Measurements from ENCODE around the gene TGFB2.
"Not testable (repeated sequence)": the region's sequence is repeated elsewhere in the genome, so short reads cannot be mapped to it uniquely, and the experiment has no call there.

The TGFB2 gene

DNA sequence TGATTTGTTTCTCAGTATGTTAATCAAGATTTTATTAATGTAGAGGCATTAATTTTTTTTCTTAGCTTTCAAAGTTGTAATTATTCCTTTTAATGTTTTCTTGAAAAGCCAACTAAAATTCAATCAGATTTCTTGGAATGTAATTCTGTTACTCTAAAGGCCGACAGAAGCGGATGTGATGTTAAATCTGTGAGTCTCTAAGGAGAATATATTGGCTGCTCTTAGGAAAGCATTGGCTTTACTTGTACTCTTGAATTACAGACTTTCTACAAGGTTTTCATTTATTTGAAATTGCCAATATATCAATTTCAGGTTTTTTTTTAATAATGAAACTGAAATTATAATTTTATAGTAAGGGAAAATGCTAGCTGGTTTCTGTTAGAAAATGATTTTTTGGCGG lies 30.8 kb upstream of the TGFB2 start:
- Histone ChIP-seq H3K79me1 (replicated peaks; ENCODE audit: low read length, poor library complexity, severe bottlenecking) (peaks cover 6% of the 10 kb centered on the region), H2BK12ac (ENCODE audit: low read length in 2 of 2) (no peak overlapping the region), H4K91ac (ENCODE audit: low read length) (no peak overlapping the region), H3K27me3 (ENCODE audit: control insufficient read depth in 1 of 2, insufficient read depth in 1 of 2, low read length in 2 of 2) (no peaks in the 10 kb centered on the region), H3K18ac (ENCODE audit: low read depth in 1 of 2, low read length in 2 of 2) (no peak overlapping the region), H2BK15ac (ENCODE audit: low read depth, poor library complexity, severe bottlenecking) (no peak overlapping the region), H2BK5ac (ENCODE audit: low read depth, low read length, poor library complexity, severe bottlenecking) (no peak overlapping the region), H2AFZ (ENCODE audit: low read depth, low read length) (no peak overlapping the region), H3K9ac (ENCODE audit: low read length) (no peak overlapping the region), H2AK5ac (ENCODE audit: low read length, severe bottlenecking) (no peak overlapping the region), H3K4me2 (ENCODE audit: low read length, poor library complexity, severe bottlenecking) (no peak overlapping the region), H4K8ac (ENCODE audit: low read length) (no peak overlapping the region), H3K4ac (ENCODE audit: low read depth in 1 of 2, low read length in 2 of 2) (no peak overlapping the region), H3K4me3 (ENCODE audit: insufficient read depth in 1 of 2, low read depth in 1 of 2, low read length in 2 of 2) (no peak overlapping the region), H3K27ac (ENCODE audit: low read length, poor library complexity, severe bottlenecking) (no peak overlapping the region), H3K23ac (ENCODE audit: low read length in 2 of 2) (no peak overlapping the region), H3K4me1 (ENCODE audit: control insufficient read depth, insufficient read depth, low read depth, low read length) (peaks cover 2% of the 10 kb centered on the region), H2BK120ac (ENCODE audit: low read depth, low read length) (no peak overlapping the region), H3K9me3 (ENCODE audit: control insufficient read depth, low read length) (peaks cover 5% of the 10 kb centered on the region), H3K36me3 (ENCODE audit: control insufficient read depth in 1 of 2, insufficient read depth in 2 of 2, low read depth in 1 of 2, low read length in 2 of 2) (peaks cover 0 to 11% of the 10 kb centered on the region in 2 experiments), H3K14ac (ENCODE audit: low read length in 2 of 2) (no peak overlapping the region)
- WGBS = 100% methylated on average over 2 of the region's 3 CpGs
- no peak for DNase-seq

DNA sequence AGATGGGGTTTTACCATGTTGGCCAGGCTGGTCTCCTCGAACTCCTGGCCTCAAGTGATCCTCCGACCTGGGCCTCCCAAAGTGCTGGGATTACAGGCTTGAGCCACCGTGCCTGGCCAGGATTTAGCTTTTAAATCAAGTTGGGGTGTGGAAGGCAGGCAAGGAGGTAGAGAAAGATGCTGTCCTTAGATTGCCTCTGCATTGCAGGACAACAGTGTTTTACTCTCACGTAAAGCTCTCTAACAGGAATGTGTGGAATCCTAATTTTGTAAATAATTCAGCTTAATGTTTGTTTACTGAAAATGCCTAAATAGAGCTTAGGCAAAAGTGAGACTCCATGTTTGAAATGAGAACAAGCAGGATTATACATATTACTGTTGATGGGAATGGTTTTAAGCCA lies 29.5 kb upstream of the TGFB2 start:
- Histone ChIP-seq H2BK120ac (ENCODE audit: low read depth, low read length) (no peak overlapping the region), H3K9ac (ENCODE audit: low read length) (no peak overlapping the region), H2BK15ac (ENCODE audit: low read depth, poor library complexity, severe bottlenecking) (no peak overlapping the region), H2AFZ (ENCODE audit: low read depth, low read length) (no peak overlapping the region), H3K4me3 (ENCODE audit: insufficient read depth in 1 of 2, low read depth in 1 of 2, low read length in 2 of 2) (no peak overlapping the region), H2BK12ac (ENCODE audit: low read length in 2 of 2) (no peak overlapping the region), H2BK5ac (ENCODE audit: low read depth, low read length, poor library complexity, severe bottlenecking) (no peak overlapping the region), H3K4me1 (ENCODE audit: control insufficient read depth, insufficient read depth, low read depth, low read length) (peaks cover 2% of the 10 kb centered on the region), H3K23ac (ENCODE audit: low read length in 2 of 2) (no peak overlapping the region), H2AK5ac (ENCODE audit: low read length, severe bottlenecking) (no peak overlapping the region), H3K4ac (ENCODE audit: low read depth in 1 of 2, low read length in 2 of 2) (no peak overlapping the region), H3K27me3 (ENCODE audit: control insufficient read depth in 1 of 2, insufficient read depth in 1 of 2, low read length in 2 of 2) (no peaks in the 10 kb centered on the region), H3K14ac (ENCODE audit: low read length in 2 of 2) (no peak overlapping the region), H3K27ac (ENCODE audit: low read length, poor library complexity, severe bottlenecking) (no peak overlapping the region), H3K4me2 (ENCODE audit: low read length, poor library complexity, severe bottlenecking) (no peak overlapping the region), H3K9me3 (ENCODE audit: control insufficient read depth, low read length) (peaks cover 5% of the 10 kb centered on the region), H3K36me3 (ENCODE audit: control insufficient read depth in 1 of 2, insufficient read depth in 2 of 2, low read depth in 1 of 2, low read length in 2 of 2) (peaks cover 0 to 11% of the 10 kb centered on the region in 2 experiments), H4K8ac (ENCODE audit: low read length) (no peak overlapping the region), H3K79me1 (replicated peaks; ENCODE audit: low read length, poor library complexity, severe bottlenecking) (peaks cover 8% of the 10 kb centered on the region), H3K18ac (ENCODE audit: low read depth in 1 of 2, low read length in 2 of 2) (no peak overlapping the region), H4K91ac (ENCODE audit: low read length) (no peak overlapping the region)
- 56% methylated on average over 4 of the region's 4 CpGs for WGBS
- peak; percentile 37 for DNase-seq

DNA sequence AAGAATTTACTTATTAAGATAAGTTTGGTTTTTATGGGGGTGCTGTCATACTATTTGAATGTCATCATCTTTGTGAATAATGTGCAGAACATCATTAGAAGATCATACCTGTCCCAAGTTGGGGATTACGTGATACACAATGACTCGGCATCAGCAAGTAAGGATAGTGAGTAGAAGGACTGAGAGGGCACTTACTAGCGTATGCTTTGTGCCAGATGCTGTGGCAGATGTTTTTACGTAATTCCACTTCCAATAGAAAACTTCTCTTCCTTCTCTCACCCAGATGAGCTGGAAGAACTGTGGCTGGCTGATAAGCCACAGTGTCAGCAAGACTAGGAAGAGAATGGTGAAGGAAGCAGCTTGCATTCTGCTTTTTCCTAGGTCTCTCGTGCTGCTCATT lies 28.1 kb upstream of the TGFB2 start:
- Histone ChIP-seq H3K14ac (ENCODE audit: low read length in 2 of 2) (no peak overlapping the region), H3K4ac (ENCODE audit: low read depth in 1 of 2, low read length in 2 of 2) (no peak overlapping the region), H2AK5ac (ENCODE audit: low read length, severe bottlenecking) (no peak overlapping the region), H2AFZ (ENCODE audit: low read depth, low read length) (no peak overlapping the region), H3K79me1 (replicated peaks; ENCODE audit: low read length, poor library complexity, severe bottlenecking) (peaks cover 4% of the 10 kb centered on the region), H3K18ac (ENCODE audit: low read depth in 1 of 2, low read length in 2 of 2) (peak overlapping the region in 1 of 2 experiments; percentile 33), H3K23ac (ENCODE audit: low read length in 2 of 2) (no peak overlapping the region), H4K8ac (ENCODE audit: low read length) (no peak overlapping the region), H3K9me3 (ENCODE audit: control insufficient read depth, low read length) (no peaks in the 10 kb centered on the region), H3K4me2 (ENCODE audit: low read length, poor library complexity, severe bottlenecking) (no peak overlapping the region), H2BK5ac (ENCODE audit: low read depth, low read length, poor library complexity, severe bottlenecking) (no peak overlapping the region), H3K4me1 (ENCODE audit: control insufficient read depth, insufficient read depth, low read depth, low read length) (peaks cover 2% of the 10 kb centered on the region), H3K36me3 (ENCODE audit: control insufficient read depth in 1 of 2, insufficient read depth in 2 of 2, low read depth in 1 of 2, low read length in 2 of 2) (peaks cover 0 to 4% of the 10 kb centered on the region in 2 experiments), H3K4me3 (ENCODE audit: insufficient read depth in 1 of 2, low read depth in 1 of 2, low read length in 2 of 2) (no peak overlapping the region), H2BK12ac (ENCODE audit: low read length in 2 of 2) (peak overlapping the region in 1 of 2 experiments; percentile 54), H4K91ac (ENCODE audit: low read length) (no peak overlapping the region), H3K27ac (ENCODE audit: low read length, poor library complexity, severe bottlenecking) (no peak overlapping the region), H2BK120ac (ENCODE audit: low read depth, low read length) (no peak overlapping the region), H2BK15ac (ENCODE audit: low read depth, poor library complexity, severe bottlenecking) (no peak overlapping the region), H3K9ac (ENCODE audit: low read length) (no peak overlapping the region), H3K27me3 (ENCODE audit: control insufficient read depth in 1 of 2, insufficient read depth in 1 of 2, low read length in 2 of 2) (no peaks in the 10 kb centered on the region)
- 93% methylated on average over 4 of the region's 5 CpGs for WGBS
- DNase-seq = no peak

DNA sequence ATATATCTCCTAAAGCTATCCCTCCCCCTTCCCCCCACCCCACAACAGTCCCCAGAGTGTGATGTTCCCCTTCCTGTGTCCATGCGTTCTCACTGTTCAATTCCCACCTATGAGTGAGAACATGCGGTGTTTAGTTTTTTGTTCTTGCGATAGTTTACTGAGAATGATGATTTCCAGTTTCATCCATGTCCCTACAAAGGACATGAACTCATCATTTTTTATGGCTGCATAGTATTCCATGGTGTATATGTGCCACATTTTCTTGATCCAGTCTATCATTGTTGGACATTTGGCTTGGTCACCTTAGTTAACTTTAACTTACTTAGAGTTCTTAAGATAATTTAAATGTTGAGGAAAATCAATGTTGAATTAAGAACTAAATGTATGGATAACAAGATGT lies 25.0 kb upstream of the TGFB2 start:
- Histone ChIP-seq H3K36me3 (ENCODE audit: control insufficient read depth in 1 of 2, insufficient read depth in 2 of 2, low read depth in 1 of 2, low read length in 2 of 2) (peaks cover 18 to 19% of the 10 kb centered on the region in 2 experiments), H3K79me1 (replicated peaks; ENCODE audit: low read length, poor library complexity, severe bottlenecking) (peaks cover 11% of the 10 kb centered on the region)
- not testable (repeated sequence) for H3K4me3 ChIP-seq (ENCODE audit: insufficient read depth in 1 of 2, low read depth in 1 of 2, low read length in 2 of 2); H3K27me3 ChIP-seq (ENCODE audit: control insufficient read depth in 1 of 2, insufficient read depth in 1 of 2, low read length in 2 of 2); H3K4me1 ChIP-seq (ENCODE audit: control insufficient read depth, insufficient read depth, low read depth, low read length); H3K9me3 ChIP-seq (ENCODE audit: control insufficient read depth, low read length); H2BK15ac ChIP-seq (ENCODE audit: low read depth, poor library complexity, severe bottlenecking); H2BK5ac ChIP-seq (ENCODE audit: low read depth, low read length, poor library complexity, severe bottlenecking); H4K8ac ChIP-seq (ENCODE audit: low read length); H3K14ac ChIP-seq (ENCODE audit: low read length in 2 of 2); H2AFZ ChIP-seq (ENCODE audit: low read depth, low read length); H3K27ac ChIP-seq (ENCODE audit: low read length, poor library complexity, severe bottlenecking); H3K9ac ChIP-seq (ENCODE audit: low read length); H3K4me2 ChIP-seq (ENCODE audit: low read length, poor library complexity, severe bottlenecking); H3K23ac ChIP-seq (ENCODE audit: low read length in 2 of 2); H2BK120ac ChIP-seq (ENCODE audit: low read depth, low read length); H2AK5ac ChIP-seq (ENCODE audit: low read length, severe bottlenecking); H3K4ac ChIP-seq (ENCODE audit: low read depth in 1 of 2, low read length in 2 of 2); H2BK12ac ChIP-seq (ENCODE audit: low read length in 2 of 2); H3K18ac ChIP-seq (ENCODE audit: low read depth in 1 of 2, low read length in 2 of 2); H4K91ac ChIP-seq (ENCODE audit: low read length); DNase-seq
- no CpG with 5 or more reads among the region's 3 CpGs for WGBS

Data from mesenchymal stem cell (in vitro differentiated cells and primary cell).